Measurements from ENCODE around the gene CEND1.

DNA sequence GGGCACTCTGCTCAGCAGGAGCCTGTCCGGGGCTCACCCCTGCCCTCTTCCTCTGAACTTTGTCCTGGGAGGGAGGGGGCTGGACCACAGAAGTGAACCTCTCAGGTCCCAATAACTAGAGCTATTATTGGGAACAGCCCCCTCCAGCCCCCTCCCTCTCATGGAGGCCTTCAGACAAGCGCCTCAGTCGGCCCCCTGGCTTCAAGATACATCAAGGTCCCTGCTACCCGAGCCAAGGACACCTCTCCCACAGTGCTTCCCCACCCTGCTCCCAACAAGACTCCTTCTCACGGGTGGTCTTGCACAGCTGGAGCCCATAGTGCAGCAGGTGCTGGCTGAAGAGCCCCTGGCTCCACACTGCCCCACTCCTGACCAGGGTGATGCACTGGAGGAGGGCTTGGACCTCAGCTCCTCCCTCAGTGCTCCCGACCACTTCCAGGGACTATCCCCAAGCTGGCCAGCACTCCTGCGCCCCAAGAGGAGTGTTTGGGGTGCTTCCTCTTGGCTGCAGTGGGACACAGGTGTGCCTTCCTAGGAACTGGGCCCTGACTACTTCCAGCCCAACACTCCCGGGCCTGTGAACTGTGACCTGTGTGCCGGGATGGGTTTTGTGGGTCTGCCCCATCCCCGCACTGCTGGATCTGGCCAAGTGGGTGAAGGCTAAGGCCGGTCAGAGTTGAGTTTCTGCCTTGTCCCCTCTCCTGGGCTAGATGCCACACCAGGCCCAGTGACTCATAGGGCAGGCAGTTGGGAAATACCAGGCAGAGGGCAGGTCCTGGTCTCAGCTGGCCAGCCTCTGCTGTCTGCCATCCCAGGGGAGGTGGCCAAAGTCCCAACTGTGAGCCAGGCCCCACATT lies 31.0 kb upstream of the CEND1 start:
- TF ChIP-seq ZNF274 (IDR thresholded peaks at IDR 0.05; ENCODE audit: low read depth, low read length) (no peak), YY1 (IDR thresholded peaks at IDR 0.05; ENCODE audit: insufficient read depth, insufficient read length) (no peak), SUZ12 (IDR thresholded peaks at IDR 0.05; ENCODE audit: extremely low read depth, insufficient read depth, insufficient read length) (no peak)

All from NT2/D1 (cell line).